Activated CD4-positive, alpha-beta T cell treated with anti-CD3 and anti-CD28 coated beads, Interleukin-2, amount 50 U/mL, for 4 hours (primary cell): ENCODE measurements around the gene P4HA2.

Source experiments
- DNase-seq, 2 experiments: peaks; one replicate each; pipeline ENCODE4 v3.0.0-alpha.2; 2020

The P4HA2 gene

DNA sequence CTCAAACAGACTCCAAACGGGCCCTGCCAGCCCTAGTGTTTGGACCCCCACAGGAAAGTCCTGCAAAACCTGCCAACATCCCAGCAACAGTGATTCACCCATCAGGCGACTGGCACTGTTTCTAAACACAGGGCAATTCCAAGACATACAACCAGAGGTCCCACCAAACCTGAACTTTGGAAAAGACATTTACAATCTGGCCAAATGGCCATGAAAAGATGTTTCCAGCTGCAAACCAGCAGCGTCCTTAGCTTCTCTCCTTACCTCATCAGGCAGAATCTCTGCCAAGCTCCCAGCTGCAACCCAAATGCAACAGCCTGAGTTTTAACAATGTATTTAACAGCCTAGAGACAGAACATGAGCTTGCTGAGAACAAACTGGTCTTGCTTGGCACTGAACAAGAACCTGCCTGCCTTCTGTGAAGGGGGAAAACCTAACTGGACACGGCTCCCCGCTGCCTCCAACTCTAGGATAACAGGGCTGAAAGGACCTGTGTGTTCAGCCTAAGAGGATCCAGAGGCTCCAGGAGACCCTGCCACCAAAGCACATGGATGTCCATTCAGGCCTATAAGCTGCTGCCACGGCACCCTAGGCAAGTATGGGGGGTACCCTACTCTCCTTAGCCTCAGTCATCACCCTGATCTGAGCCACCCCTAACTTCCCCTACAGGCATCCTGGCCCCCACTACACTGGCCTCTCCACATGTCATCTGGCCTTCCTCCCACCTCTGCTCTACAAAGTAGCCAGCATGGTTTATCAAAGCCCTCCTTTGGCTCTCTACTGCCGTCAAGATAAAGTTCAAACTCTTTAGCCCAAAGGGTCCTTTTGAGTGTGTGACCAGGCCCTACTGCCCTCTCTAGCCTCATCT, 5.6 kb downstream of the P4HA2 start:
- no peak for DNase-seq

DNA sequence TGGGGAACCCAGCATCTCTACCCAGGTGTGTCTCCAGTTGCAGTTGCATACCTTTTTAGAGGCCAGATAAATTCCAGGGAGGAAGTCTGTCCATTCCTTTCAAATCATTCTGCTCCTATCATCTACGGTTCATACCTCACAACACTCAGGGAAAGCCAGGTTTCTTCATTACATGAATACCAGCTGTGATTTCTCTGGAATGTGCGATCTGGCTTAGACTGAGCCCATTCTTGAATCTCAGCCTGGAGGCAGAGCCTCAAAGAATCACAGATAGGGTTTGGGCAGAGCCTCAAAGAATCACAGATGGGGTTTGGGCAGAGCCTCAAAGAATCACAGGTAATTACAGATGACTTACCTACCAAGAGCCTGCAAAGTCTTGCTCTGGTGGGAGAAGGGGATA, 7.2 kb downstream of the P4HA2 start:
- DNase-seq = no peak

GRCh38 chr5:132219981-132220380, 7.7 kb downstream of the P4HA2 start:
- no peak for DNase-seq

- DNase-seq = no peak
Observed at GRCh38 chr5:132219289-132219970, 8.2 kb downstream of the P4HA2 start.

- DNase-seq = no peak
Observed at GRCh38 chr5:132218321-132218720, 9.3 kb downstream of the P4HA2 start.

DNA sequence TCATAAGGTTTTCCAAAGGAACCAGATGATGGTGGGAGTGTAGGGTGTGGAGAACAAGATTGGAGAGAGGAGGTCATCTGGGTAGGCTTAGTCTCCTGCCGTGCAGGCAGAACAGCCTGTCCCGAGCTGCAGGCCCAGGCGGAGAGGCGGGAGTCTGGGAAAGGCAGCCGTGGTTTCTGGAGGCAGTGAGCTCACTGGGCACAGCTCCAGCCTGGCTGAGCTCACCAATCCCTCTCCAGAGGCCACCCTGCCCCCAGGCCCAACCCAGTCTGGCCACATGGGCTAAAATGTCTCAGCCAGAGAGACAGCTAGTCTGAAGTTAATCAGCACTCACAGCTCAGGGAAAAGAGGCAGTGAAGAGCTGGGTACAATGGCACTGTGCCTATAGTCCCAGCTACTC, 12.3 kb downstream of the P4HA2 start:
- DNase-seq = no peak

DNA sequence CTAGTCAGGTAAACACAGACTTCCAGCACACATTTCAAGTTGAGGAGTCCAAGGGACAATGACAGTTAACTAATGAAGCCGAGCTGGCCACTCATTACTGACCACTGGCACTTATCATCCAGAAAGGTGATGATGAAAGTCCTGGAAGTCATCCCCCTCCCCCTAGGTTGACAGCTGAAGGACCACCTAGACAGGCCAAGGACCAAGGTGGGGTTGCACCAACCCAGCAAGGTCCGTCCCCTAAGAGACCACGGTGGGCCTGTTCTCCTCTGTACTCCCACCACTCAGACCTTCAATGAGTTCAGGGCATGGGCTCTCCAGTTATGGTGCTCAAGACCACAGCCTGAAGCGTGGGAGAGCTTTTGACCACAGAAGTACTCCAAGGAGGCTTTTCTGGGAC, 13.2 kb downstream of the P4HA2 start:
- no peak for DNase-seq

- DNase-seq = no peak
Observed at GRCh38 chr5:132213666-132214065, 14.0 kb downstream of the P4HA2 start.

DNA sequence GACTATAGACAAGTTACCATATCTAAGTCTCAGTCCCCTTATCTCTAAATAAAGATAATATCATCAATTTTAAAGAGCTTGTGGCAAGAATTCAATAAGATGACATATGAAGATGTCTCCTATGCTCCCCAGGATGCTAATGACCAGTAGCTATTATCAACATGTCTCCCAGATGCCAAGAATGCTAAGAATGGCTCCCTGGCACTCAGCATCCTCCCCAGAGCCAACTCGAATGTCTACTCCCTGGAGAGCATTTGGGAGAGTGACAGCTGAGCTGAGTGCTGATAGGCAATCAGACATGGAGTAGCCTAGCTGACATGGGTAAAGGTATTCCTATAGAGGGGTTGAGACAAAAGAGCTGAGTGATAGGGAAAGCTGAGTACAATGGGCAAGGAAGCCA, 15.9 kb downstream of the P4HA2 start:
- DNase-seq = no peak

GRCh38 chr5:132210944-132211343, 16.7 kb downstream of the P4HA2 start:
- no peak for DNase-seq

DNA sequence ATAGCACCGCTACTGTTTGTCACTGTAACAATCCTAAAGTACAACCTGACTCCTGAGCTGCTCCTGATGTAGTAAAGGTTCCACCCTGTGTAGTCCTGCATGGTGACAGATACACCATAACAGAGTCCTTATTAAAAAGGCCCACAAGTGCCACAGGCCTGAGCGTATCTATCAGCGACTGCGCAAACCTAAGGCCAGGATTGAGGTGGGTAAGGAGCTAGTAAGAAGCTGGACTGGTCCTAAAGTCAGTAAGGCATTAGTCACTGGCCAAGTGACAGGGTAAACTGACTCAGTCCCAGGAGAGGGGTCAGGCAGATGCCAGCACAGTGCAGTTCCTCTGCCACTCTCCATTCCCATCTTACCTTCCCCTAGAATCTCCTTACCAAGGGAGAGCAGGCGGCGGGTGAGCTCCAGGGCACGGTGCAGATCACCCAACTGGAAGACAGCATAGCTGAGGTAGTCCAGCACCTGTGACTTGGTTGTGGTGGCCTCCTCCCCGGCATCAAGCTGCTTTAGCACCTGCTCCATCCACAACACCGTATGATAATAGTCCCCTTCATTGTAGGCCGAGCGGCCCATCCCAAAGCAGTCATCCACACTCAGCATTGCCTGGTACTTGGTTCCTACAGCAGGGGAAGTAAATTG, 17.6 kb downstream of the P4HA2 start:
- no peak for DNase-seq

- DNase-seq = no peak
Observed at GRCh38 chr5:132209131-132209530, 18.5 kb downstream of the P4HA2 start.

- DNase-seq = no peak
Observed at GRCh38 chr5:132207778-132208177, 19.9 kb downstream of the P4HA2 start.

GRCh38 chr5:132206782-132207181, 20.9 kb downstream of the P4HA2 start:
- DNase-seq = no peak

DNA sequence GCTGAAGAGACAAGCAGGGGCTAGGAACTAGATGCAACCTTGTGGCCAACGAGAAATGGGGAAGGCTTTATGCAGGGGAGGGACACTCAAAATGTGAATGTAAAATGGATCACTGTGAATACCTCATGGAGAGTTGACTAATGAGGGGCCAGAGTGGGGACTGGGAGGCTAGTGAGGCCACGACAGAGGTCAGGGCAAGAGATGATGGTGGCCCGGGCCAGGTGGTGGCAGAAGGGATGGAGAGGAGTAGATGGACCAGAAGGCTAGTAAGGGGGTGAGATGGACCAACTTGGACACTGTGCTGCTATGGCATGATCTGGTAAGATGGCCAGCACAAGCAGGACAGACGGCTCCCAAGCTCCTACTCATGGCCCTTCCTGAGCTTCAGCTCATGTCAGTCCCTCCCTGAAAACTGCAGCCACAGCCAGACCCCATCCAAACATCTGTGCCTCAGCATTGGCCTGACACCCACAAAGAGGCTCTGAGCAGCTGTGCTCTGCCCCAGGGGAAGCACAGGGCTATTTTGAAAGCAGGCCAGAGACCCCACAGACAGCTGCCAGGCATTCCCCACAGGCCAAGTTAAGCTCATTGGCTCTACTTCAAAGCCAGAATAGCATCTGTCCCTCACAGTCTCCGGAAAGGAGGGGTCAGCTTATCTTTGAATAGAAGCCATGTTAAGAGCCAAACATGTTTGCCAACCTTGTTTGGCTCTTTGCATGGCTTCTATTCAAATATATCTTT, 22.1 kb downstream of the P4HA2 start:
- no peak for DNase-seq

- no peak for DNase-seq
Observed at GRCh38 chr5:132204371-132205135, 23.1 kb downstream of the P4HA2 start.

- no peak for DNase-seq
Observed at GRCh38 chr5:132203916-132204315, 23.7 kb downstream of the P4HA2 start.

DNA sequence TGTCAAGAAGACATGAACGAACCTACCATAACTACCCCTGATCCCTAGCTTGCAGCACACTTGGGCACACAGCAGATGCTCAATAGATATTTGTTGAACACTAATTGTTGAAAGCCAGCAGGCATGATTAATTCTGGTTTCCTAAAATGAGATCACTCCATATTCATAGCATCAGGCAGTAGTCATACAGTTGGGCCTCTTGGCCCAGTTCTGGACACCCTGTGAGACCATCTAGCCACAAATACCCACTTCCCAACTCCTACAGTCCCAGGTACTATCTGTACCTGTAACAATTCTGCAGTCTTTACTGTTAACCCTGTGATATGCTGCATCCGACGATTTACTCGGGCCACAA, 24.2 kb downstream of the P4HA2 start:
- DNase-seq = no peak

- no peak for DNase-seq
Observed at GRCh38 chr5:132202711-132203463, 24.8 kb downstream of the P4HA2 start.

DNA sequence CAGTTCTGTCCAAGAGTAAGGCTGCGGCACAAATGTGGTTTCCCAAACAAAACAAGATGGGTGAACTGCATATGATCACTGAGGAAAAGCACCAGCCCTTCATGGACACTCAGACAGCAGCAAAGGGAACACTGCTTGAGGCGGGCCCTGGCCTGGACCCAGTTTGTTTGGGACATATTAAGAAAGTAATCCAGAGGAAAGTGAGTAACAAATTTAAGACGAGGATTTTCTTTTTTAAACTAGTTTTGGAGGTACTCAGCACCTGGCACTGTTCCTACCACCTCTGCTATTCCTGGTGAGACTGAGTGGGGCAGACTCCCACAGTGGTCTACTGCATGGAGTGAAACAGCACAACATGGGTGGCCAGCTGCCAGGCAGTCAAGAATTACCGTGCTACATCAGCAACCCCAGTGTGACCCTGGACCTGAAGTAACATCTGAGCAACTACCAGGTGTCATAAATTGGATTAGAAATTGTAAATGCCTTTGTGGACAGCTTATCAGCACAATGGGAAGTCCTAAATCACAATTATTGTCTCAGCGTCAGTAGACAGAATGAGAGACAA, 28.5 kb downstream of the P4HA2 start:
- DNase-seq = no peak

GRCh38 chr5:132198571-132198970, 29.1 kb downstream of the P4HA2 start:
- no peak for DNase-seq
